IMR-90 (cell line): Measurements from ENCODE around the gene SNX3. TPM values are rescaled to one million over a fixed set of nuclear protein-coding genes. Genes with fewer than 3 reads are reported as not detected.

Experiments
- ATAC-seq: fragments of 200-7000 bp; cut with Tn5 transposase; 2 replicates; pipeline ENCODE4 v1.9.1; 2020; ENCODE audit warnings: low read depth, mild to moderate bottlenecking, moderate library complexity
- BruUV-seq: library from RNA; stranded (reverse); fragments of 400-500 nt; replicated peaks from 2 replicates; lab custom pipeline; 2021; lab: Mats Ljungman, UMichigan
- CTCF ChIA-PET: fragments of 300-600 bp; formaldehyde crosslinking; extraction: SDS; loops from one replicate; lab custom pipeline; 2021; ENCODE audit warnings: antibody characterized with exemption; lab: Yijun Ruan, JAX
- POLR2A ChIA-PET: fragments of 300-600 bp; sonication (Branson Sonifier 250); formaldehyde crosslinking; loops from one replicate; lab custom pipeline; 2022; ENCODE audit warnings: antibody characterized with exemption; ENCODE audit not compliant: unreplicated experiment; lab: Charles Lee
- DNase-seq: peaks from one replicate; pipeline ENCODE4 v3.0.0; 2013
- H2AFZ ChIP-seq: replicated peaks from 2 replicates; pipeline ENCODE3; 2013; ENCODE audit warnings: low read length, mild to moderate bottlenecking; ENCODE audit not compliant: poor library complexity
- H2AK5ac ChIP-seq: 2 replicates; pipeline ENCODE4 v1.6.1; 2013; ENCODE audit warnings: low read depth, low read length, inconsistent platforms
- H2AK9ac ChIP-seq: replicated peaks from 2 replicates; pipeline ENCODE3; 2013; ENCODE audit warnings: mild to moderate bottlenecking, low read depth, low read length, moderate library complexity; ENCODE audit not compliant: poor library complexity
- H2BK120ac ChIP-seq: 2 replicates; pipeline ENCODE4 v1.6.1; 2013; ENCODE audit warnings: low read depth, low read length, inconsistent platforms
- H2BK15ac ChIP-seq: 3 replicates; pipeline ENCODE4 v1.6.1; 2013; ENCODE audit warnings: low read depth, low read length, inconsistent platforms
- H2BK20ac ChIP-seq: 2 replicates; pipeline ENCODE4 v1.6.1; 2013; ENCODE audit warnings: low read depth, mild to moderate bottlenecking, inconsistent platforms, low read length, moderate library complexity
- H2BK5ac ChIP-seq: 2 replicates; pipeline ENCODE4 v1.6.1; 2013; ENCODE audit warnings: mild to moderate bottlenecking, low read depth, low read length, inconsistent platforms; ENCODE audit not compliant: poor library complexity, severe bottlenecking
- H3K14ac ChIP-seq: replicated peaks from 2 replicates; pipeline ENCODE4 v1.6.1; 2013; ENCODE audit warnings: low read depth, low read length, inconsistent platforms
- H3K18ac ChIP-seq: 2 replicates; pipeline ENCODE4 v1.6.1; 2013; ENCODE audit warnings: low read depth, low read length, control low read depth
- H3K23ac ChIP-seq: 2 replicates; pipeline ENCODE4 v1.6.1; 2013; ENCODE audit warnings: low read depth, low read length, inconsistent platforms
- H3K27ac ChIP-seq: 2 replicates; pipeline ENCODE4 v1.5.1; 2013; ENCODE audit warnings: mild to moderate bottlenecking, control low read depth, low read length; ENCODE audit not compliant: insufficient read depth
- H3K27me3 ChIP-seq: 2 replicates; pipeline ENCODE4 v1.6.1; 2013; ENCODE audit warnings: low read length; ENCODE audit not compliant: control insufficient read depth, insufficient read depth
- H3K36me3 ChIP-seq: 2 replicates; pipeline ENCODE4 v1.6.1; 2013; ENCODE audit warnings: low read length, mixed read lengths; ENCODE audit not compliant: control insufficient read depth, insufficient read depth
- H3K4ac ChIP-seq: 2 replicates; pipeline ENCODE4 v1.6.1; 2013; ENCODE audit warnings: low read depth, low read length, inconsistent platforms
- H3K4me1 ChIP-seq: 2 replicates; pipeline ENCODE4 v1.6.1; 2013; ENCODE audit warnings: low read length, mixed read lengths; ENCODE audit not compliant: control insufficient read depth, insufficient read depth
- H3K4me2 ChIP-seq: 2 replicates; pipeline ENCODE4 v1.6.1; 2013; ENCODE audit warnings: low read depth, mild to moderate bottlenecking, control low read depth, low read length, moderate library complexity
- H3K4me3 ChIP-seq: 2 replicates; pipeline ENCODE4 v1.5.1; 2013; ENCODE audit warnings: low read depth, mild to moderate bottlenecking, control low read depth, low read length, moderate library complexity; ENCODE audit not compliant: insufficient read depth
- H3K56ac ChIP-seq: 2 replicates; pipeline ENCODE4 v1.6.1; 2013; ENCODE audit warnings: low read length, inconsistent platforms; ENCODE audit not compliant: insufficient read depth; ENCODE audit errors: extremely low read depth
- H3K79me1 ChIP-seq, 2 experiments: 2 replicates each; pipeline ENCODE4 v1.6.1; 2013; ENCODE audit warnings: low read length in 2 of 2, inconsistent platforms in 1 of 2, low read depth in 1 of 2
- H3K9ac ChIP-seq: 2 replicates; pipeline ENCODE4 v1.6.1; 2013; ENCODE audit warnings: low read depth, low read length, control low read depth
- H3K9me1 ChIP-seq: 2 replicates; pipeline ENCODE4 v1.6.1; 2013; ENCODE audit warnings: low read length, inconsistent platforms; ENCODE audit not compliant: insufficient read depth
- H3K9me3 ChIP-seq: 2 replicates; pipeline ENCODE4 v1.6.1; 2013; ENCODE audit warnings: low read length; ENCODE audit not compliant: control insufficient read depth, insufficient read depth
- H4K20me1 ChIP-seq: 2 replicates; pipeline ENCODE4 v1.6.1; 2013; ENCODE audit warnings: low read length, inconsistent platforms; ENCODE audit not compliant: insufficient read depth
- H4K5ac ChIP-seq: 2 replicates; pipeline ENCODE4 v1.6.1; 2013; ENCODE audit warnings: mild to moderate bottlenecking, low read depth, low read length, control low read depth
- H4K8ac ChIP-seq, 2 experiments: 2 replicates each; pipeline ENCODE4 v1.6.1; 2013; ENCODE audit warnings: low read depth in 2 of 2, low read length in 2 of 2, control low read depth in 1 of 2, inconsistent platforms in 1 of 2
- H4K91ac ChIP-seq: 2 replicates; pipeline ENCODE4 v1.6.1; 2013; ENCODE audit warnings: low read depth, low read length, inconsistent platforms; ENCODE audit not compliant: insufficient read depth
- CEBPB ChIP-seq: IDR thresholded peaks from 2 replicates; pipeline ENCODE4 v1.6.1; 2012; ENCODE audit warnings: low read depth, low read length, improper control_type of control experiment
- FOS ChIP-seq: fragments of 150-350 bp; IDR thresholded peaks from 2 replicates; pipeline ENCODE4 v1.6.1; 2016; ENCODE audit warnings: low read depth, low read length
- MAZ ChIP-seq: IDR thresholded peaks from 2 replicates; pipeline ENCODE4 v1.6.1; 2012; ENCODE audit warnings: low read depth, mild to moderate bottlenecking, low read length, improper control_type of control experiment, moderate library complexity, borderline replicate concordance
- MXI1 ChIP-seq: IDR thresholded peaks from 2 replicates; pipeline ENCODE4 v1.6.1; 2012; ENCODE audit warnings: low read depth, mild to moderate bottlenecking, low read length, moderate library complexity, borderline replicate concordance
- RCOR1 ChIP-seq: IDR thresholded peaks from 2 replicates; pipeline ENCODE4 v1.6.1; 2012; ENCODE audit warnings: mild to moderate bottlenecking, low read length, improper control_type of control experiment; ENCODE audit not compliant: insufficient replicate concordance
- RFX5 ChIP-seq: IDR thresholded peaks from 2 replicates; pipeline ENCODE4 v1.8.0; 2012; ENCODE audit warnings: low read depth, mild to moderate bottlenecking, low read length, moderate library complexity
- SMC3 ChIP-seq: fragments of 150-350 bp; IDR thresholded peaks from 2 replicates; pipeline ENCODE4 v1.6.1; 2016; ENCODE audit warnings: low read depth, mild to moderate bottlenecking, antibody characterized with exemption, low read length, moderate library complexity
- WGBS, 2 experiments: methylation state at CpG; one replicate each; pipeline versions ENCODE4 v1.1.5 to v1.1.7; 2013; ENCODE audit warnings: missing lambda C conversion rate in 2 of 2; ENCODE audit not compliant: insufficient read length in 1 of 2; ENCODE audit errors: extremely low coverage in 2 of 2; 5-methylcytosine and 5-hydroxymethylcytosine counted together
- dilution Hi-C: fragments of 300-500 bp; cut with HindIII; formaldehyde crosslinking; loops from one replicate; pipeline ENCODE4 v1.14.3; 2018; ENCODE audit warnings: low sequenced_read_pairs; ENCODE audit not compliant: unreplicated experiment
- in situ Hi-C: fragments of 300-500 bp; cut with MboI; formaldehyde crosslinking; loops from 3 replicates; pipeline ENCODE4 v1.14.3; 2019; ENCODE audit warnings: low sequenced_read_pairs, inconsistent platforms, mixed read lengths
- intact Hi-C: fragments of 100-400 bp; cut with micrococcal nuclease; formaldehyde crosslinking; loops from 2 replicates; pipeline ENCODE4 v1.10.0; 2022
- polyA plus RNA-seq, 3 experiments: library from polyadenylated mRNA; depleted of rRNA; stranded (reverse); fragments of >200 nt; gene quantifications; 2 replicates each; pipeline ENCODE4 v1.2.3, GENCODE V29; 2012; ENCODE audit warnings: low replicate concordance in 1 of 3
- total RNA-seq: library from RNA; depleted of rRNA; stranded (reverse); fragments of >200 nt; gene quantifications from 2 replicates; pipeline ENCODE4 v1.2.3, GENCODE V29; 2012
- TF ChIP-seq, protein P1 (sequence below): fragments of 150-350 bp; IDR thresholded peaks from 2 replicates; pipeline ENCODE4 v1.6.1; 2016; ENCODE audit warnings: low read depth, mild to moderate bottlenecking, low read length, moderate library complexity, borderline replicate concordance
- TF ChIP-seq, protein P2 (sequence below): conservative IDR thresholded peaks from 2 replicates; pipeline ENCODE4 v1.5.1; 2012; ENCODE audit warnings: mild to moderate bottlenecking, low read depth, low read length, improper control_type of control experiment

Gene SNX3
- total and polyA plus RNA-seq, 2 of the 4 experiments (the other 2 are of a cell fraction), result 105 to 159 TPM

DNA sequence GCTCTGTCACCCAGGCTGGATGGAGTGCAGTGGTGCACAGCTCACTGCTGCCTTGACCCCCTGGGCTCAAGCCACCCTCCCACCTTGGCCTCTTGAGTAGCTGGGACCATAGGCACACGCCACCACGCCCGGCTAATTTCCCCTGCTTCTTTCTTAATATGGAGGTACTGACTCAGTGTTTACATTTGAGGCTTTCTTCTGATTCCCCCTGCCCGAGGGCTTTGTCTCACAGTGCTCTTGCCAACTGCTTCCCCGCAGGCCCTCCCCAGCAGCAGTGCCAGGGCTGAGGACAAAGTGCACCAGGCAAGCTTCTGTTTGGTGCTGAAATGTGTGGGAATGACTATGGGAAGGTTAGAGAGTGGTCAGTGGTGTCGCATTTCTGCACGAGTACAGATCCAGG, 60.2 kb downstream of the SNX3 start:
- H2AK9ac ChIP-seq, result no peak overlapping the region
- no peaks in the 10 kb centered on the region for H3K4me1 ChIP-seq
- in situ Hi-C loops, result no loop called here
- no TSS peak for BruUV-seq
- no peak overlapping the region for H2AK5ac ChIP-seq
- H2BK20ac ChIP-seq, result no peak overlapping the region
- CTCF ChIA-PET, result no interaction called here
- POLR2A ChIA-PET, result no interaction called here
- H3K27ac ChIP-seq, result no peak overlapping the region
- H3K36me3 ChIP-seq, result no peaks in the 10 kb centered on the region; the same call in 1 of the 2 replicates
- no peak overlapping the region for H3K23ac ChIP-seq
- H3K18ac ChIP-seq, result no peak overlapping the region
- no peak overlapping the region for H2AFZ ChIP-seq
- H3K79me1 ChIP-seq, result no peaks in the 10 kb centered on the region
- ATAC-seq, result peak; percentile 74
- no peaks in the 10 kb centered on the region for H3K9me1 ChIP-seq
- H3K27me3 ChIP-seq, result no peaks in the 10 kb centered on the region
- no CpG with 5 or more reads among the region's 7 CpGs for WGBS, 2 experiments
- no peak overlapping the region for H2BK15ac ChIP-seq
- 0 out of 2 replicates have a peak overlapping the region, but pooled peaks have one; percentile 6 for H3K56ac ChIP-seq
- no peak overlapping the region for H3K14ac ChIP-seq
- dilution Hi-C loops, result no loop called here
- no peak overlapping the region for H2BK5ac ChIP-seq
- H3K4me3 ChIP-seq, result no peak overlapping the region
- intact Hi-C loops, result no loop called here
- H4K5ac ChIP-seq, result no peak overlapping the region
- no peak overlapping the region for H3K4ac ChIP-seq
- TF ChIP-seq RFX5, result no peak
- TF ChIP-seq FOS, result no peak
- TF ChIP-seq SMC3, result no peak
- no peak for TF ChIP-seq MAZ
- no peak for TF ChIP-seq CEBPB
- TF ChIP-seq, protein P1, sequence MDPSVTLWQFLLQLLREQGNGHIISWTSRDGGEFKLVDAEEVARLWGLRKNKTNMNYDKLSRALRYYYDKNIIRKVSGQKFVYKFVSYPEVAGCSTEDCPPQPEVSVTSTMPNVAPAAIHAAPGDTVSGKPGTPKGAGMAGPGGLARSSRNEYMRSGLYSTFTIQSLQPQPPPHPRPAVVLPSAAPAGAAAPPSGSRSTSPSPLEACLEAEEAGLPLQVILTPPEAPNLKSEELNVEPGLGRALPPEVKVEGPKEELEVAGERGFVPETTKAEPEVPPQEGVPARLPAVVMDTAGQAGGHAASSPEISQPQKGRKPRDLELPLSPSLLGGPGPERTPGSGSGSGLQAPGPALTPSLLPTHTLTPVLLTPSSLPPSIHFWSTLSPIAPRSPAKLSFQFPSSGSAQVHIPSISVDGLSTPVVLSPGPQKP, result no peak
- no peak for TF ChIP-seq MXI1
- TF ChIP-seq RCOR1, result no peak
- TF ChIP-seq, protein P2, sequence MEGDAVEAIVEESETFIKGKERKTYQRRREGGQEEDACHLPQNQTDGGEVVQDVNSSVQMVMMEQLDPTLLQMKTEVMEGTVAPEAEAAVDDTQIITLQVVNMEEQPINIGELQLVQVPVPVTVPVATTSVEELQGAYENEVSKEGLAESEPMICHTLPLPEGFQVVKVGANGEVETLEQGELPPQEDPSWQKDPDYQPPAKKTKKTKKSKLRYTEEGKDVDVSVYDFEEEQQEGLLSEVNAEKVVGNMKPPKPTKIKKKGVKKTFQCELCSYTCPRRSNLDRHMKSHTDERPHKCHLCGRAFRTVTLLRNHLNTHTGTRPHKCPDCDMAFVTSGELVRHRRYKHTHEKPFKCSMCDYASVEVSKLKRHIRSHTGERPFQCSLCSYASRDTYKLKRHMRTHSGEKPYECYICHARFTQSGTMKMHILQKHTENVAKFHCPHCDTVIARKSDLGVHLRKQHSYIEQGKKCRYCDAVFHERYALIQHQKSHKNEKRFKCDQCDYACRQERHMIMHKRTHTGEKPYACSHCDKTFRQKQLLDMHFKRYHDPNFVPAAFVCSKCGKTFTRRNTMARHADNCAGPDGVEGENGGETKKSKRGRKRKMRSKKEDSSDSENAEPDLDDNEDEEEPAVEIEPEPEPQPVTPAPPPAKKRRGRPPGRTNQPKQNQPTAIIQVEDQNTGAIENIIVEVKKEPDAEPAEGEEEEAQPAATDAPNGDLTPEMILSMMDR, result no peak
- DNase-seq, result peak; percentile 44
- H4K8ac ChIP-seq, result no peak overlapping the region
- no peak overlapping the region for H2BK120ac ChIP-seq
- H3K4me2 ChIP-seq, result no peak overlapping the region
- H3K9ac ChIP-seq, result no peak overlapping the region
- H4K91ac ChIP-seq, result no peak overlapping the region
- H3K9me3 ChIP-seq, result no peaks in the 10 kb centered on the region
- H4K20me1 ChIP-seq, result no peaks in the 10 kb centered on the region
